ENCODE measurements around the gene TMED3. TPM values are rescaled to one million over a fixed set of nuclear protein-coding genes. Genes with fewer than 3 reads are reported as not detected.

The TMED3 gene
- total and polyA plus RNA-seq, 2 donors (not counting 1 experiment from before 2014, with no cell fraction given): 20.7 to 32.5 TPM

- H3K4me1 Mint-ChIP-seq: peaks cover 2% of the 10 kb centered on the region
- Histone ChIP-seq H2AFZ (ENCODE audit: insufficient read depth, low read depth, low read length, poor library complexity, severe bottlenecking) (peak within 1 kb of the TSS; percentile 16), H3K36me3 (replicated peaks in 1 of 2; ENCODE audit: control extremely low read depth in 1 of 2, control insufficient read depth in 1 of 2, extremely low read depth in 1 of 2, insufficient read depth in 2 of 2, low read length in 1 of 2) (no peaks in the 10 kb centered on the region), H3K4me1 (ENCODE audit: control insufficient read depth in 2 of 2, insufficient read depth in 2 of 2, low read length in 2 of 2) (peaks cover 0 to 11% of the 10 kb centered on the region in 2 donors), H3K4me3 (ENCODE audit: control extremely low read depth in 1 of 5, extremely low read depth in 1 of 5, insufficient read depth in 1 of 5, low read depth in 2 of 5, low read length in 4 of 5) (no peak within 1 kb of the TSS), H3K27ac (ENCODE audit: low read length in 2 of 2) (no peak within 1 kb of the TSS), H3K79me2 (ENCODE audit: control insufficient read depth, insufficient read depth, low read length) (no peaks in the 10 kb centered on the region), H3K4me2 (replicated peaks; ENCODE audit: low read depth, low read length, poor library complexity, severe bottlenecking) (peak within 1 kb of the TSS; percentile 14), H3K27me3 (replicated peaks in 1 of 4; ENCODE audit: control extremely low read depth in 1 of 4, control insufficient read depth in 3 of 4, insufficient read depth in 4 of 4, low read length in 3 of 4) (peaks cover 0 to 38% (median 36%) of the 10 kb centered on the region in 4 experiments), H3K9ac (ENCODE audit: low read length) (no peak within 1 kb of the TSS), H4K20me1 (ENCODE audit: control insufficient read depth, insufficient read depth, low read length, poor library complexity, severe bottlenecking) (no peaks in the 10 kb centered on the region), H3K9me3 (ENCODE audit: control extremely low read depth in 1 of 3, control insufficient read depth in 2 of 3, insufficient read depth in 1 of 3, low read length in 2 of 3) (peaks cover 0 to 26% (median 0%) of the 10 kb centered on the region in 3 donors)
- DNase-seq (no peak), ATAC-seq (ENCODE audit: low read depth) (no peak)
- H3K27ac Mint-ChIP-seq: no peak within 1 kb of the TSS
- no peak within 1 kb of the TSS for H3K4me3 Mint-ChIP-seq
- 14% methylated on average over 53 of the region's 56 CpGs for WGBS (ENCODE audit: insufficient coverage)
- TF ChIP-seq, protein P1, sequence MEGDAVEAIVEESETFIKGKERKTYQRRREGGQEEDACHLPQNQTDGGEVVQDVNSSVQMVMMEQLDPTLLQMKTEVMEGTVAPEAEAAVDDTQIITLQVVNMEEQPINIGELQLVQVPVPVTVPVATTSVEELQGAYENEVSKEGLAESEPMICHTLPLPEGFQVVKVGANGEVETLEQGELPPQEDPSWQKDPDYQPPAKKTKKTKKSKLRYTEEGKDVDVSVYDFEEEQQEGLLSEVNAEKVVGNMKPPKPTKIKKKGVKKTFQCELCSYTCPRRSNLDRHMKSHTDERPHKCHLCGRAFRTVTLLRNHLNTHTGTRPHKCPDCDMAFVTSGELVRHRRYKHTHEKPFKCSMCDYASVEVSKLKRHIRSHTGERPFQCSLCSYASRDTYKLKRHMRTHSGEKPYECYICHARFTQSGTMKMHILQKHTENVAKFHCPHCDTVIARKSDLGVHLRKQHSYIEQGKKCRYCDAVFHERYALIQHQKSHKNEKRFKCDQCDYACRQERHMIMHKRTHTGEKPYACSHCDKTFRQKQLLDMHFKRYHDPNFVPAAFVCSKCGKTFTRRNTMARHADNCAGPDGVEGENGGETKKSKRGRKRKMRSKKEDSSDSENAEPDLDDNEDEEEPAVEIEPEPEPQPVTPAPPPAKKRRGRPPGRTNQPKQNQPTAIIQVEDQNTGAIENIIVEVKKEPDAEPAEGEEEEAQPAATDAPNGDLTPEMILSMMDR (IDR thresholded peaks at IDR 0.05): no peak
- TF ChIP-seq EZH2 (IDR thresholded peaks at IDR 0.05; ENCODE audit: borderline replicate concordance, insufficient read depth, low read depth, low read length, poor library complexity, severe bottlenecking): no peak
- peaks cover 67% of the 10 kb centered on the region for H3K27me3 Mint-ChIP-seq
- no peaks in the 10 kb centered on the region for H3K9me3 Mint-ChIP-seq (ENCODE audit: insufficient read depth)
- CTCF ChIA-PET: no interaction called here
- POLR2A ChIA-PET: no interaction called here
- intact Hi-C loops (cut with micrococcal nuclease): no loop called here
These were observed 28.3 kb upstream of the TMED3 start, which contains the start of gene ANKRD34C for GRCh38 chr15:79282371-79283251. Gene ANKRD34C (plus strand): TSS chr15:79282722. CDS start chr15:79293285, 10,563 bp downstream.

All from B cell (primary cell).